Loucy (cell line): ENCODE results near the gene YWHAH.

Experiments
- H2AFZ ChIP-seq: fragments of 200-600 bp; sonication (generic); 2 replicates; pipeline ENCODE4 v1.6.0; 2016; ENCODE audit warnings: antibody characterized with exemption, mild to moderate bottlenecking, low read length, moderate library complexity
- H3F3A ChIP-seq: fragments of 200-600 bp; 2 replicates; pipeline ENCODE4 v1.6.0; 2016; ENCODE audit warnings: antibody characterized with exemption, low read depth, mild to moderate bottlenecking
- H3K27me3 ChIP-seq: fragments of 200-600 bp; sonication (generic); 2 replicates; pipeline ENCODE4 v1.6.1; 2014; ENCODE audit warnings: low read length, mild to moderate bottlenecking; ENCODE audit not compliant: insufficient read depth, poor library complexity, severe bottlenecking
- H3K36me3 ChIP-seq: fragments of 200-600 bp; sonication (generic); 2 replicates; pipeline ENCODE4 v1.6.1; 2016; ENCODE audit warnings: low read length; ENCODE audit not compliant: insufficient read depth
- H3K4me1 ChIP-seq: fragments of 200-600 bp; sonication (generic); 2 replicates; pipeline ENCODE4 v1.5.1; 2014; ENCODE audit warnings: low read length, mild to moderate bottlenecking; ENCODE audit not compliant: insufficient read depth, poor library complexity, severe bottlenecking
- H3K4me2 ChIP-seq: fragments of 200-600 bp; sonication (generic); 2 replicates; pipeline ENCODE4 v1.6.0; 2014; ENCODE audit warnings: antibody characterized with exemption, low read length, low read depth, mild to moderate bottlenecking; ENCODE audit not compliant: poor library complexity, severe bottlenecking
- H3K4me3 ChIP-seq: fragments of 200-600 bp; sonication (generic); 2 replicates; pipeline ENCODE4 v1.5.1; 2014; ENCODE audit warnings: low read length, mild to moderate bottlenecking, mixed read lengths; ENCODE audit not compliant: poor library complexity, severe bottlenecking
- H3K79me2 ChIP-seq: fragments of 200-600 bp; sonication (generic); 2 replicates; pipeline ENCODE4 v1.6.1; 2014; ENCODE audit warnings: low read length; ENCODE audit not compliant: insufficient read depth
- H3K9ac ChIP-seq: fragments of 200-600 bp; sonication (generic); 2 replicates; pipeline ENCODE4 v1.6.0; 2014; ENCODE audit warnings: mild to moderate bottlenecking, low read depth, low read length, moderate library complexity; ENCODE audit not compliant: poor library complexity, severe bottlenecking
- H3K9me2 ChIP-seq: fragments of 200-600 bp; sonication (generic); replicated peaks from 2 replicates; pipeline ENCODE4 v1.6.1; 2016; ENCODE audit warnings: low read depth, low read length, mixed read lengths
- H3K9me3 ChIP-seq: fragments of 200-600 bp; sonication (generic); 2 replicates; pipeline ENCODE4 v1.6.1; 2014; ENCODE audit warnings: mild to moderate bottlenecking, antibody characterized with exemption, low read length, low read depth; ENCODE audit not compliant: insufficient read depth
- H4K20me1 ChIP-seq: fragments of 200-600 bp; sonication (generic); 2 replicates; pipeline ENCODE4 v1.6.0; 2014; ENCODE audit warnings: antibody characterized with exemption, low read length, mild to moderate bottlenecking; ENCODE audit not compliant: insufficient read depth, poor library complexity, severe bottlenecking
- CTCF ChIP-seq: fragments of 200-600 bp; sonication (generic); conservative IDR thresholded peaks from 2 replicates; pipeline ENCODE4 v1.5.1; 2014; ENCODE audit warnings: mild to moderate bottlenecking, antibody characterized with exemption, low read length
- EZH2phosphoT487 ChIP-seq: fragments of 200-600 bp; IDR thresholded peaks from 2 replicates; pipeline ENCODE4 v1.6.1; 2018; ENCODE audit warnings: antibody characterized with exemption, mild to moderate bottlenecking, moderate library complexity, borderline replicate concordance

The YWHAH gene

GRCh38 chr22:31953261-31953660 is 8.9 kb downstream of the YWHAH start:
- H4K20me1 ChIP-seq: peaks cover 89% of the 10 kb centered on the region
- no peak for TF ChIP-seq CTCF
- no peak for TF ChIP-seq EZH2phosphoT487

GRCh38 chr22:31954535-31955523 is 10.5 kb downstream of the YWHAH start:
- H2AFZ ChIP-seq: no peak overlapping the region
- H3K27me3 ChIP-seq: no peaks in the 10 kb centered on the region
- H3F3A ChIP-seq: peaks cover 3% of the 10 kb centered on the region; the same call in 1 of the 2 replicates
- H3K4me2 ChIP-seq: peak overlapping the region; percentile 45
- no peak overlapping the region for H3K4me3 ChIP-seq
- H3K9me3 ChIP-seq: no peaks in the 10 kb centered on the region
- peaks cover 44% of the 10 kb centered on the region for H3K4me1 ChIP-seq
- peaks cover 75% of the 10 kb centered on the region for H3K79me2 ChIP-seq
- H3K9ac ChIP-seq: peak overlapping the region; percentile 21
- TF ChIP-seq EZH2phosphoT487 (no peak), CTCF (no peak)
- no peaks in the 10 kb centered on the region for H3K9me2 ChIP-seq
- peaks cover 40% of the 10 kb centered on the region for H3K36me3 ChIP-seq
- H4K20me1 ChIP-seq: peaks cover 76% of the 10 kb centered on the region

More at GRCh38 chr22:31953261-31953660, 8.9 kb downstream of the YWHAH start:
- H3K4me1 ChIP-seq: peaks cover 44% of the 10 kb centered on the region
- no peaks in the 10 kb centered on the region for H3K9me2 ChIP-seq
- peak overlapping the region; percentile 25 for H3K4me3 ChIP-seq
- no peak overlapping the region for H2AFZ ChIP-seq
- H3K4me2 ChIP-seq: peak overlapping the region; percentile 45
- H3K27me3 ChIP-seq: no peaks in the 10 kb centered on the region
- H3K9ac ChIP-seq: peak overlapping the region; percentile 21
- H3F3A ChIP-seq: peaks cover 3% of the 10 kb centered on the region; the same call in 1 of the 2 replicates
- H3K9me3 ChIP-seq: no peaks in the 10 kb centered on the region
- peaks cover 43% of the 10 kb centered on the region for H3K36me3 ChIP-seq
- H3K79me2 ChIP-seq: peaks cover 90% of the 10 kb centered on the region

GRCh38 chr22:31956360-31956759 is 12.0 kb downstream of the YWHAH start:
- H3K9me2 ChIP-seq: no peaks in the 10 kb centered on the region
- peaks cover 3% of the 10 kb centered on the region; the same call in 1 of the 2 replicates for H3F3A ChIP-seq
- peaks cover 32% of the 10 kb centered on the region for H3K4me1 ChIP-seq
- TF ChIP-seq EZH2phosphoT487 (no peak), CTCF (no peak)
- peaks cover 60% of the 10 kb centered on the region for H3K79me2 ChIP-seq
- H3K36me3 ChIP-seq: peaks cover 30% of the 10 kb centered on the region
- no peaks in the 10 kb centered on the region for H3K9me3 ChIP-seq
- H3K9ac ChIP-seq: no peak overlapping the region
- H3K4me2 ChIP-seq: no peak overlapping the region
- H3K27me3 ChIP-seq: no peaks in the 10 kb centered on the region
- H4K20me1 ChIP-seq: peaks cover 63% of the 10 kb centered on the region
- no peak overlapping the region for H3K4me3 ChIP-seq
- H2AFZ ChIP-seq: no peak overlapping the region
